Activated CD8-positive, alpha-beta memory T cell treated with anti-CD3 and anti-CD28 coated beads, Interleukin-2, amount 50 U/mL, for 1 hour (primary cell): ENCODE results near the gene C1orf159.
"Not testable (repeated sequence)": the region's sequence is repeated elsewhere in the genome, so short reads cannot be mapped to it uniquely, and the experiment has no call there.

ENCODE experiments used
- DNase-seq: peaks from one replicate; pipeline ENCODE4 v3.0.0-alpha.2; 2020; ENCODE audit errors: extremely low read depth

Gene C1orf159

DNA sequence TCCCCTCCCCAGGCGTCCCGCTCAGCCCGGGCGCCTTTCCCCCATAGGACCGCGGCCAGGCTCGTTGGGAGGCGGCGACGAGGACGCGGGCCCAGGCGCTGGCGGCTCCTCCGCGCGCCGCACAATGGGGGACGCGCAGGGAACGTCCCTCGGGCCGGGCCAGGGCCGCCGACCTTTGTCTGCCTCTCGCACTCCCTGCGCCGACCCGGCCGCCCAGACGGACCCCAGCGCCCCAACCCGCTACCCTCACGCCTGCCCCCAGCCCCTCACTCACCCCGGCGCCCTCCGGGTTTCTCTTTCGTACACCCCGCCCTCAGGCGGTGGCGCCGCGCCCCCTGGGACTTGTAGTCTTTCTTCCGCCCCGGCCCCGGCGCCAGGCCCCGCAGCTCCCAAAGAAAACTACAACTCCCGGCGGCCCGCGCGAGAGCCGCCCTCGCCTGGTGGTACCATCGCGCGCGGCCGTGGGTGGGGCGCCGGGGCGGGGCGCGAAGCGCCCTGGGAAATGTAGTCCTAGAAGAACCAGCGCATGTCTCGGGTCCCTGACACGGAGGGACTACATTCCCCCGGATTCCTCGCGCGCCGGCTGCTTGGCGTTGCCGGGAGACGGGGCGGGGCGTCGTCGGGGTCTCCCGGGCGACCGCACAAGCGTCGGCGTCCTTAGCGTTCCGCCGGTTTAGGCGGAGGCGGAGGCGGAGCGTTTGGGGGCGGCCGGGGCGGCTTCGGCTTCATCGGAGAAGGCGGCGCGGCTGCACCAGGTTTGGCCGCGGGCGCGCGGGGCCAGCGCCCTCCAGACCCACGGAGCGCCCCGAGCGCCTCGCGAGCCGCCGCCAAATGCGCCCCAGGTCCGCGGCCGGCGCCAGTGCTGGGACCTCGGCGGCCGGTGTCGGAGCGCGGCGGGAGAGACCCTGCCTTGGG, at the start of gene C1orf159:
Gene C1orf159, minus strand, starts transcription at position 304 of the 915 bp plus-strand sequence. CDS start 24,546 bp downstream, outside the sequence.
- DNase-seq, result peak; percentile 91

DNA sequence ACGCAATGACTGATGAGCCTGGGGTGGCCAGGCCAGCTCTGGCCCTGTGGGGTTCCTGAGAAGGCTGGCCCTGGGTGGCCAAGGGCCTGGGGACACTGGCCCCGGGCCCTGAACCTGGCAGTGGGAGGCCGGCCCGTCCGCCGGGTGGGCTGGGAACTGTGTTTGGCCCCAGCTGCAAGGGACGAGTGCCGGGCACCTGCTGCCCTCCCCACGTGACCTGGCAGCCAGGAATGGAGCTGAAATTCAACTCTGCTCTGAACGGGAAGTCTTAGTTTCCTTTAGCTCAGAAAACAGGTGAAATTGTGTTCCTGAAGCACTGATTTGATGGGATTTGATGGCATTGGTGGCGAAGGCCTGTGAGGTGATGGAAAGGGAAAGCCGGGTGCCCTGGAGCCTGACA, 49.6 kb upstream of the C1orf159 start:
- no peak for DNase-seq

DNA sequence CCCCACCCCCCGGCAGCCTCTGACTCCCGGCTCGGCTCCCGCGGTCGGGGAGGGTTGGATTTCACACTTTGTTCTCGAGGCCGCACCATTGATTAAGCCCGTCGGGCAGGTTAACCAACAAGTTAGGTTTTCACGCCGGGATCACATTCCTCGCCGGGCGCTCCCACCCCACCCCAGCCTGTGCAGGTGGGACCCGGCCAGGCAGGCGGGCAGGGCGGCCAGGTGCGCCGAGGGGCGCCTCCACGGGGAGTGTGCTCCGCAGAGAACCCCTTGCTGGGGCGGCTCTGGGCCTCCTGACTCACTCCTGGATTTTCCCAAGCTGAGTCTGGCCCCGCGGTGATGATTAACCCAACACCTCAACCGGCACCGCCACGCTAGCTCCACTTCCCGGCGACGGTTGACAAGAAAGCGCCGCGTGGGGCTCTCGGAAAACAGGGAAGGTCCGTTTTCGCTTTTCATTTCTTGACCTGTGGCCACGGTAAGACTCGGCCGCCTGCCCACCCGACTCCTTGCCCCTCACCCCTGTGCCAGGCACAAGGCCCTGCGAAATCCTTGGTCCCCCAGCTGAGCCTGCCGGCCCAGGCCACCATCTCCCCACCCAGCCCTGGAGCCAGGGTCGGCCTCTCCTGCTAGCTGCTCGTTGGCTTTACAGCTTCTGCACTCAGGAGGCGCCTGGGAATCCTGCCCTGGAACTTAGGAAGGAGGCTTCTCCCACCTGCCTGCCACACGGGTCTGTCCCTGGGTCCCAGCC, 49.0 kb upstream of the C1orf159 start:
- no peak for DNase-seq

DNA sequence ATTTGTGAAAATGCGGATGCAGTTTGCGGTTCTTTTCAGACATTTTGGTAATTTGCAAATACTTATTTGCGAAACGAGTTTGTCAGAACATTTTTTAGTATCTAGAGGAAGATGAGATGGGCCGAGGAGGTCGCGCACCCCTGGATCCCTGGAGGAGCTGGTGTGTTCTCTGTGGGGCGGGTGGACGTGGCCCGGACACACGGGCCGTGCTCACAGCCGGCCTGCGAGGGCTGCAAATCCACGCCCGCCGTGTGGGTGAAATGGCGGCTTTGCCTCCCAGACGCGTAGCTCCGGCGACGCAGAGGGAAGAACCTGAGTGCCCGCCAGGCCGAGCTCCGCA, 48.4 kb upstream of the C1orf159 start:
- no peak for DNase-seq

DNA sequence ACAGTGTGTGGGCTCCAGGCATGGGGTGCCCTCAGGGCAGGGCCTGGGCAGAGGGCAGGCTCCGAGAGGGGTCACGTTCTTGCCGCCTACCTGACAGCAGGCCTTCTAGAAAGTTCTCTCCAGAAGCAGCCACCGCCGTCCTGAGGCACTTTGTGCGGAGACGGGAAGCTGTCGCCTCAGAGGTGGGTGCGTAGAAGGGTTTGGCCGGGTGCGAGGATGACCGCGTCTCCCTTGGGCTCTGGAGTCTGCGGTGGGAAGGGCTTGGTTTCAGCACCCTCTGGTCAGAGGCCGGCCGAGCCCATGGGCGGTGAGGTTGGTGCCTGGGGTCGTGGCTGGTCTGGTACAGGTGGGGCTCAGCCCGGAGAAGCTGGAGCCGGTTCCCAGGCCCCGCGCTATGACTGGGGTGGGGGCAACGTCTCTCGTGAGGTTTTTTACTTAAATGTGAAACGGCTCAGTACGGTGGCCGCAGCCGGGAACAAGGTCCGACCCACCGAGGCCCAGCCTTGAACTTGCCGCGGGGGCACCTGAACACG, 47.7 kb upstream of the C1orf159 start:
- DNase-seq, result no peak

DNA sequence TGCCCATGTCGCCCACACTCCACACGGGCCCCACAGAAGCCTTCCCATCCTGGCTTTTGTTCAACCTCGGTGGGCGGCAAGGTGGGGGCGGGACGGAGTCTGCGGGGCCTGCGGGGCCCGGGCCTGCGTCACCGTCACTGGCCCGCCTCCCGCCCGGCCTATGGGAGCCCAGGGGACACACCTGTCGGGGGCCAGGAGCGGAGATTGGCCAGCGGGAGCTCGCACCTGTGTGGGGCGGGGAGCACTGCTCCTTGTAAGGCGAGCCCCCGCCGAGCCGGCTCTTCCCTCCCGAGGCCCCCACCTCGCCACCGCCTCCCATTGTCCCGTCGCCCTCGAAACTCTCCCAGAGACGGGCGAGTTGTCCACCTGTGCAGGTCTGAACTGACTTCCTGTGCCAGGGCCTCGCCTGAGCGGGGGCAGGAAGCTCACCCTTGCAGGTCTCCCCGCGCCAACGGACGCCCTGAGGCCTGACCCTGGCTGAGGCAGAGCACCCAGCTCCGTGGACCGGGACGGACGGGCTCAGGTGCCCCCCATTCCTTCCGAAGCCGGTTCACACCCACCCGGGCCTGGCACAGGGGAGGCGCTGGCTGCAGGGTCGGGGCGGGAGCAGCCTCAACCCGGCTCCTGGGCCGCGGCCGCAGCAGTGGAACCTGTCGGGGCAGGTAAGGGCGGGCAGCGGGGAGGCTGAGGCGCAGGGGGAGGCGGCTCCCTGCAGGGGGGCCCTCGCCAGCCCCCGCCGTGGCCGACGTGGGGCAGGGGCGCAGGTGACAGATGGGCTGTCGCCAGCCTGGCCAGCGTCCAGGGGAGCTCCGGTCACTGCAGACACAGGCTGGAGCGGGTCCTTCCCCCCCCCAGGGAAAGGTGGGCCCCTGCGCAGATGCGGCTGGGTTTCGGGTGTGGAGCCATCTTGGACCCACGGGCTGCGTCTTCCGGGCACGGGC, 47.0 kb upstream of the C1orf159 start:
- DNase-seq, result no peak

DNA sequence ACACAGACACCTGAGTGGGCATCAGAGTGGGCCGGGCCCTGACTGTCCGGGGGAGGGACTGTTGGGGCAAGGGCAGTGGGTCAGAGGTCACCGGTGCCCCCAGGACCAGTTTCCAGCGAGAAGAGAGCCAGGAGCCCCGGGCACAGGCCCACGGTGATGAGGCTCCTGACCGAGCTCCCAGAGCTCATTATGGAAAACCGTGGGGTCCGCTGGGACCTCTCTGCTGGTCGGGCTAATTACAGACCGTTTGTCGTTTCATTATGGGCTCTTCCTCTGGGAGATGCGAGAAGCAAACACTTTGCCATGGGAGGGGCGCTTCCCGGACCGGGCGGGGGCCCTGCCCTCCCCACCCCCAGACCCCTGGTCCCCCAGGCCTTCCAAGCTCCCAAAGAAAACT, 45.8 kb upstream of the C1orf159 start:
- DNase-seq, result no peak

DNA sequence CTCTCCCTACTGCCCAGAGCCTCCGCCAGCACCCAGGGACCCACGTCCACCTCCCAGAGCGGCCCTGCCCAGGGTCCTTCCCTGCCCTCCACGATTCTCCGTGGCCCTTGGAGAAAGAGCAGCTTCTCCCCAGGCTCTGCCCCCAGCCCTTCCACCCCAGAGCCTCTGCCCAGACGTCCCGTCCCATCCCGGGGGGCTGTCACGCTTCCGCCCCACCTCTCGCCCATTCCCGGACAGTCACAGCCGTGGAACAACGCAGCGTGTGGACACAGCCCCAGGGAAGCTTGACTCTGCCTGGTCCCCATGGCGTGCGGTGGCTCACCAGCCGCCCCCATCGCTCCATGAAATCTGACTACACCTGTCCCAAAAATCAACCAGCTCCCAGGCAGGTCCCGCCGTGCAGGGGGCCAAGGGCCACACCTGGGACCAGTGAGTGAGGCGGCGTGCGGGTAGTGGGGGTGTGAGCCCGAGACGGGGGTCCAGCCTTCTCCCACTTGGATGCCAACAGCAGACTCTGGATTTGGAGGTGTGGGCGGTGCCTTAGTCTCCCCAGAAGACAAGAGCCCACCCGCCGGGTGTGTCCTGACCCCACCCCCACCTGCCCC, 45.3 kb upstream of the C1orf159 start:
- DNase-seq, result no peak

DNA sequence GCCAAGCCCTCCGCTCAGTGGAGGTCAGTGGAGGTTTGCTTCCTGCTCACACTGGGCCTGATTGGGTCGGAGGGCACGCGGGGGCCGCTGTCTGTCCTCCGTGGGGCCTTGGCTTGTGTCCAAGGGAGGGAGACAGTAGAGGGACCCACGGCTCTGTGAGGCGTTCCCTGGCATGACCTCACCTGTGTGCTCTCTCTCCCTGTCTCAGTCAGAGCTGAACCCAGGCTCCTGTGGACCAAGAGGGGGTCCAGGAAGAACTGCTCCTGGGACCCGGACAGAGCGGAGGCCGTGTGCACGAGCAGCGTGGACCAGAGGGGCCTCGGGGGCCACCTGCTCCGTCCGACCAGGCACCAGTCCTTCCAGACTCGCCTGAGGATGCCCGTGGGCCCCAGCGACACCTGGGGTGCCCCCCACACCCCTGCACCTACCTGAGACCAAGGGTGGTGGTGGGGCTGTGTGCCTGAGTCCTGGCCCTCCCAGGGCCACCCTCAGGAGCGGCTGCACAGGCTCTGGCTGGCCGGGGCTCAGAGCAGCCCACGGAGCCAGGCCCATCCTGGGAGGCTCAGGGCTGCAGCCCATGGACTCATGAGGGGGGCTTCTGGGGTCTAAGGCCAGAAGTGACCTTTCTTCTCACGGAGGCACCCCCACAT, 44.5 kb upstream of the C1orf159 start:
- no peak for DNase-seq

DNA sequence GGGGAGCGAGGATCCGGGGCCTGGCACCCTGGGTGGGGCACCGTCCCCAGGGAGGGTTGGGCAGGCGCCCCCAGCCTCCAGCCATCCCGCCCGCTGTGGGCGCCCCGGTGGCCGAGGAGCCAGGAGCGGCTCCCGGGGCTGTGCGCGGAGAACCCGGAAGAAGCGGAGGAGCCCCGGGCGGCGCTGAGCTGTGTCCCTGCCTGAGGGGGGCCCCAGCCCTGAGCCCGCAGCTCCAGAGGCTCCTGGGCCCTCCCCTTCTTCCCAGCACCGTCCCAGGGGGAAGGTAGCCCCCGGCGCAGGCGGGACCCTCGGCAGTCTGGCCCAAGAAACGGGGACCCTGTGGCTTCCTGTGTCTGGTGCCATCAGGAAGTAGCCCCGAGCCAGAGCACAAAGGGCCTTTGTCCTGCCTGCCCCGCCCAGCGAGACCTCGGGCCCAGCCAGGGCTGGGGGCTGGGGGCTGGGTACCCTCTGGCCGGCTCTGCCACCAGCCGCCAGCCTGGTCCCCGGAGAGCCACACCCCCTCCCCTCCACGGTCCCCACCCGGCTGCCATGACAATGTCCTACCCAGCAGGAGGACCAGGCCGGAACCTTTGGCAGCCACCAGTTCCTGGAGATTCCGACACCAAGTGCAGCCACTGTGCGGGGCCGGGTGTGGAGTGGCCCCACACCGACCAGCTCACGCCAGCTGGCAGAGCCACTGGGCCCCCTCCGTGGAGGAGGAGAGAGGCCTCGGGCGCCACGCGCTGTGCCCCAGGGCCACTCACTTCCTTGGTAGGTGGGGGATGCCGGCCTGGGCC, 42.2 kb upstream of the C1orf159 start:
- DNase-seq, result no peak

DNA sequence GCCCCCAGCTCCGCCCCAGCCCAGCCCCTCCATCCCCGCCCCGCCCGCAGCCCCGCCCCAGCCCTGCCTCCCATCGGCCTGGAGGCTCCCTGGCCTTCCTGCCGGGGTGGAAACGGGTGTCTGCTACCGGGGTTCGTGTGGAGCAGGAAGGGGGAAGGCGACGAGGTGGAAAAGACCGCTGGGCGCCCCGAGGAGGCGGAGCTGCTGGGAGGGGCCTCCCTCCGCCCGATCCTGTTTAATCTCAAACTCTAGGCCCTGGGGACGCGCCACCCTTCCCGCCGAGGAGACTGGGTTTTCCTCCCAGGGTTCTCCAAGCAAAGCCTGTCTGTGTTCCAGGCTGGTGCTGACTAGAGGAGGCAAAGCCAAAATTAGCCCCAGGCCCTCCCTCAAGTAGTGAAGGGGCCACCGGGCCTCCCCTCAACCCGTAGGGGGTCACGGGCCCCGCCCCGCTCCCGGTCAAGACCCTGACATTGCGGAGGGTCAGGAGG, 41.6 kb upstream of the C1orf159 start:
- DNase-seq, result peak; percentile 26

DNA sequence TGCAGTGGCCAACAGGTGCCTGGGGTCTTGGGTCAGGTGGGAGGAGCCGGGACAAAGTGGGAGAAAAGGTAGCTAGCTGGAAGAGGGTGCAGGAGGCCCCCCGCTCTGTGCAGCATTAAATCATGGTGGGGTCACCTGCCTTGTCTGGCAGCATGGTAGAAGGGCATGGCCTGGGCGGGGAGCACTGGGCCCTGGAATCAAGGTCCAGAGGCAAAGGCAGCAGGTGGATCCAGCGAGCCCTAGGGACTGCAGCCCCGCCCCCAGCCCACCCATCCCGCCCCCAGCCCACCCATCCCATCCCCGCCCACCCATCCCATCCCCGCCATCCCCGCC, 41.1 kb upstream of the C1orf159 start:
- DNase-seq, result no peak

DNA sequence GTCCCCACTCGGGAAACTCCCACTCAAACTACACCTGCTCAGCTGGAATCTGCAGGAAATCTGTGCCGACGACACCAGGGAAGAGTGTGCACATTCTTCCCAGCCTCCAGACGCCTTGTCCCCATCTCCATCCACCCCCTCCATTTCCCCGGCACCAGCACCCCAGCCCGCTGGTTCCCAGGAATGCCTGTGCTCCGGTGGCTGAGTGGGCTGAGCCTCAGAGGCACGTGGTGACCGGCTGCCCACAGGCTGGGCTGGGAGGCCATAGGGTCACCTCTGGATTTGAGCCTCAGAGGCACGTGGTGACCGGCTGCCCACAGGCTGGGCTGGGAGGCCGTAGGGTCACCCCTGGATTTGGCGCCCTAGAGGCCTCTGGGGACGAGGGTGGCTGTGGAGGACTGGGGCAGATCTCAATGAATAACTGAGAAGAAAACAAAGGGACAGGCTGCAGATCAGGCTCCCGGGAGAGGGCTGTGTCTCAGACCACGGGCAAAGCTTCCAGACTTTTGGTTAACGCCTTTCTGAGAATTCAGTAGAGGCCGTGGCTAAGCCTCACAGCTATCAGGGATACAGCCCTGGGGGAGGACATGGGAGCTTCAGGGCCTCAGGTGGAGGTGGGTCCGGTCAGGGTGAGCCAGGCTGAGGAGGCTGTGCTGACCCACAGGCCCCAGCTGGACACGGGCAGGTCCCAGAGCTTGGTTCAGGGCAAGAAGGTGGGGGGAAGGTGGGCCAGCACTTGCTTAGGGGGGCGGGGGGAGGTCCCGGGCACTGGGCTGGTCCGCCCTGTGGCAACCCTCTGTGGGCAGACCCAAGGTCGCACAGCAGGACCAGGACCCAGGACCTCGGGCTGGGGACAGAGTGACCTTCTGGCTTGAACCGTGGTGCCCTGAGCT, 40.5 kb upstream of the C1orf159 start:
- no peak for DNase-seq

DNA sequence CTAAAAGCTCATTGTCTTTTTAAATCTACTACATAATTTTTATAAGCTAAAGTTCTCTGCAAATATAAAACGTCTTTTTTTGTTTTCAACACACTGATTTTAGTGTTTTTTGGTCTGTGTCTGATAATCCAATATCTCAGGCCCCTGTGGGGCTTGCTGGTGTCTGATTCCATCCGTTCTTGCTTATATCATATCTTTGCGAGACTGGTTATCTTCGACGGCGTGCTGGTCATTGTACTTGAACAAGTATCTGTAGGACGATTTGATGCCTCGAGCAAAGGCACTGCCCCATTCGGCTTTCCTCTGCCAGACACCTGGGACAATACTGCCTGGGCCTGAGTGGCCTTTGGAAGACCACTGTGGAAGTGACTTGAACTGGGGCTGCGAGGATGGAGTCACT, 39.4 kb upstream of the C1orf159 start:
- DNase-seq, result no peak

DNA sequence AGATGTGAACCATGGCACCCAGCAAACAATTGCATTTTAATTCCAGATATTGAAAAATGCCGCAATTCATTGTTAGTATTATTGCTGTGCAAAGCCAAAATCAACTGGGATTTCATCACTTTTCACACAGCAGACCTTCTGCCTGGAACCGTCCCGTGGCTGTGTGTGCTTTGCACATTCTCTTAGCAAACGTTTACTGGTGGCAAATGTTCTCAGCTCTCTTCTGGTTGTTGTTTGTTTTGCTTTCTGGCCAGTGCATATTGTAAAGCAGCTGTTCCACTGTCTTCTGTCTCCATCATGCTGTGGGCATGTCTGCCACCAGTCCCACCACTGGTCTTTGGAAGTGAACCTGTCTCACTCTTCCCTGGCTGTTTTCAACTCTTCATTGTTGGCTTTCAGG, 38.0 kb upstream of the C1orf159 start:
- no peak for DNase-seq

DNA sequence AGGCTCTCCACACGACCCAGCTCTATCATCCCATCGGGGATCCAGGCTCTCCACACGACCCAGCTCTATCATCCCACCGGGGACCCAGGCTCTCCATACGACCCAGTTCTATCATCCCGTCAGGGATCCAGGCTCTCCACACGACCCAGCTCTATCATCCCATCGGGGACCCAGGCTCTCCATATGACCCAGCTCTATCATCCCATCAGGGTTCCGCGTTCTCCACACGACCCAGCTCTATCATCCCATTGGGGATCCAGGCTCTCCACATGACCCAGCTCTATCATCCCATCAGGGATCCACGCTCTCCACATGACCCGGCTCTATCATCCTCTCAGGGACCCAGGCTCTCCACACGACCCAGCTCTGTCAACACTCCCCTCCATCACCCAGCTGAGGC, 37.3 kb upstream of the C1orf159 start:
- DNase-seq, result not testable (repeated sequence)

DNA sequence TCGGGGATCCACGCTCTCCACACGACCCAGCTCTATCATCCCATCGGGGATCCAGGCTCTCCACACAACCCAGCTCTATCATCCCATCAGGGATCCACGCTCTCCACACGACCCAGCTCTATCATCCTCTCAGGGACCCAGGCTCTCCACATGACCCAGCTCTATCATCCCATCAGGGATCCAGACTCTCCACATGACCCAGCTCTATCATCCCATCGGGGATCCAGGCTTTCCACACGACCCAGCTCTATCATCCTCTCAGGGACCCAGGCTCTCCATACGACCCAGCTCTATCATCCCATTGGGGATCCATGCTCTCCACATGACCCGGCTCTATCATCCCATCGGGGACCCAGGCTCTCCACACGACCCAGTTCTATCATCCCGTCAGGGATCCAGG, 36.5 kb upstream of the C1orf159 start:
- not testable (repeated sequence) for DNase-seq

DNA sequence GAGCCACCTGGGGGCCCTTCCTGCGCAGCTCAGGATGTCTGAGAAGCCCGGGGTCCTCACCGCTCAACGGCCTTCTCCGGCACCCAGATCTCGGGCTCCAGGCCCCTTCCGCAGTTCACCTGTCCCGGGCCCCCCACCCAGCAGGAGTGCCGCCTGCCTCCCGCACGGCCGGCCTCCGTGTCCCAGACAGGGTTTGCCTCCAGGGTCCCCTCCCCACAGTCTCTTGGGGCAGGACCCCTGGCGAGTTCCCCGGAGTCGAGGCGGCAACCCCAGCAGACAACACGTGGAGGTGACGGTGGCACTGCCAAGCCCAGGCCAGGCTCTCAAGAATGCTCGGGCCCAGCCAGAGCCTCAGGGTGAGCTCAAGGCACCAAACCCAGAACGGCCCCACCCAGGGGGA, 35.4 kb upstream of the C1orf159 start:
- no peak for DNase-seq

DNA sequence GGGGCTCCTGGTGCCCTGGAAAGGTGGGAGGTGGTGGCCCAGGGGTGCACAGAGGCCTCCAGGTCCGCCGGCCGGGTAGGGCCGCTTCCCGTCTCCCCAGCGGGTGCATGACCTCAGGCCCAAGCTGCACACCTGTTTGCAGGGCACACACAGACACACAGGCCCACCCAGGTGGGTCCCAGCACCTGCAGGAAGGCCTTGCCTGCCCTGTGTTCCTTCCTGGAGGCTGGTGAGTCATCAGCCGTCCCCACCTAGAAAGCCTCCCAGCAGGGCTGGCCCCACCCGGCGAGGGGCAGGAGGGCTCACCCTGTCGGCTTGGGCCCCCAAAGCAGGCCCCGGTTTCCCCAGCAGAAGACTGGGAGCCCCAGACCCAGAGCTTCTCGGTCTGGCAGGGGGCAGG, 34.2 kb upstream of the C1orf159 start:
- DNase-seq, result no peak
